ENCODE measurements around the gene WFIKKN1. TPM values are rescaled to one million over a fixed set of nuclear protein-coding genes. Genes with fewer than 3 reads are reported as not detected.

The WFIKKN1 gene
- total RNA-seq, 2 donors from 2014 or later: 7.7 to 11.6 TPM

- peaks cover 5% of the 10 kb centered on the region for H3K4me1 Mint-ChIP-seq
- no peak overlapping the region for H3K9ac ChIP-seq (ENCODE audit: extremely low read depth, low read length, poor library complexity, severe bottlenecking)
- no peak for TF ChIP-seq CTCF (conservative IDR thresholded peaks at IDR 0.05)
- H3K27me3 Mint-ChIP-seq (ENCODE audit: insufficient read depth): no peaks in the 10 kb centered on the region
- H3K36me3 Mint-ChIP-seq (ENCODE audit: low read depth): peaks cover 10% of the 10 kb centered on the region
- no peak overlapping the region for H3K4me3 Mint-ChIP-seq
- no peak overlapping the region for H3K27ac Mint-ChIP-seq
- H3K9me3 ChIP-seq (ENCODE audit: control insufficient read depth, low read length): no peaks in the 10 kb centered on the region
- no peak overlapping the region for H3K27ac ChIP-seq (ENCODE audit: low read depth, low read length)
- H3K4me3 ChIP-seq (ENCODE audit: low read length): no peak overlapping the region
- no peaks in the 10 kb centered on the region for H3K36me3 ChIP-seq (ENCODE audit: control insufficient read depth, insufficient read depth, low read length)
- H3K9me3 Mint-ChIP-seq: no peaks in the 10 kb centered on the region
- DNase-seq: no peak
- H3K27me3 ChIP-seq (ENCODE audit: control insufficient read depth, insufficient read depth, low read length, poor library complexity, severe bottlenecking): no peaks in the 10 kb centered on the region
- peaks cover 9% of the 10 kb centered on the region for H3K4me1 ChIP-seq (ENCODE audit: control insufficient read depth, insufficient read depth, low read length)
- WGBS, 2 experiments (ENCODE audit: insufficient coverage in 1 of 2, insufficient read length in 1 of 2): 90 to 91% methylated on average over 21 to 29 of the region's 29 CpGs
Observed at GRCh38 chr16:626787-627453, 3.9 kb upstream of the WFIKKN1 start.

- H3K36me3 ChIP-seq (ENCODE audit: control insufficient read depth, insufficient read depth, low read length): no peaks in the 10 kb centered on the region
- 92 to 95% methylated on average over 25 to 50 of the region's 50 CpGs for WGBS, 2 experiments (ENCODE audit: insufficient coverage in 1 of 2, insufficient read length in 1 of 2)
- no peak overlapping the region for H3K27ac ChIP-seq (ENCODE audit: low read depth, low read length)
- Mint-ChIP-seq H3K4me1 (peaks cover under 1% of the 10 kb centered on the region), H3K36me3 (ENCODE audit: low read depth) (peaks cover 10% of the 10 kb centered on the region), H3K27ac (no peak overlapping the region), H3K9me3 (no peaks in the 10 kb centered on the region), H3K27me3 (ENCODE audit: insufficient read depth) (no peaks in the 10 kb centered on the region), H3K4me3 (no peak overlapping the region)
- DNase-seq: no peak
- H3K4me3 ChIP-seq (ENCODE audit: low read length): no peak overlapping the region
- no peaks in the 10 kb centered on the region for H3K9me3 ChIP-seq (ENCODE audit: control insufficient read depth, low read length)
- H3K9ac ChIP-seq (ENCODE audit: extremely low read depth, low read length, poor library complexity, severe bottlenecking): no peak overlapping the region
- H3K27me3 ChIP-seq (ENCODE audit: control insufficient read depth, insufficient read depth, low read length, poor library complexity, severe bottlenecking): no peaks in the 10 kb centered on the region
- H3K4me1 ChIP-seq (ENCODE audit: control insufficient read depth, insufficient read depth, low read length): peaks cover 9% of the 10 kb centered on the region
- TF ChIP-seq CTCF (conservative IDR thresholded peaks at IDR 0.05): no peak
Observed at GRCh38 chr16:627454-628239, 3.1 kb upstream of the WFIKKN1 start.

GRCh38 chr16:628321-629061 is 2.3 kb upstream of the WFIKKN1 start:
- H3K27me3 Mint-ChIP-seq (ENCODE audit: insufficient read depth): no peaks in the 10 kb centered on the region
- H3K4me1 Mint-ChIP-seq: no peaks in the 10 kb centered on the region
- Histone ChIP-seq H3K9me3 (ENCODE audit: control insufficient read depth, low read length) (no peaks in the 10 kb centered on the region), H3K4me1 (ENCODE audit: control insufficient read depth, insufficient read depth, low read length) (peaks cover 9% of the 10 kb centered on the region), H3K27me3 (ENCODE audit: control insufficient read depth, insufficient read depth, low read length, poor library complexity, severe bottlenecking) (no peaks in the 10 kb centered on the region), H3K27ac (ENCODE audit: low read depth, low read length) (peak overlapping the region; percentile 95), H3K9ac (ENCODE audit: extremely low read depth, low read length, poor library complexity, severe bottlenecking) (no peak overlapping the region), H3K4me3 (ENCODE audit: low read length) (no peak overlapping the region), H3K36me3 (ENCODE audit: control insufficient read depth, insufficient read depth, low read length) (no peaks in the 10 kb centered on the region)
- WGBS, 2 experiments (ENCODE audit: insufficient coverage in 1 of 2, insufficient read length in 1 of 2): 89 to 90% methylated on average over 18 to 33 of the region's 33 CpGs
- TF ChIP-seq CTCF (conservative IDR thresholded peaks at IDR 0.05): no peak
- H3K9me3 Mint-ChIP-seq: no peaks in the 10 kb centered on the region
- peaks cover 10% of the 10 kb centered on the region for H3K36me3 Mint-ChIP-seq (ENCODE audit: low read depth)
- no peak overlapping the region for H3K27ac Mint-ChIP-seq
- no peak overlapping the region for H3K4me3 Mint-ChIP-seq
- DNase-seq: no peak
